GM19099 (cell line): ENCODE results near the gene SERPINF2.
A peak's percentile ranks its signal among the peaks of the same experiment; 100 is the strongest.

ENCODE experiments used
- POLR2A ChIP-seq: IDR thresholded peaks from 3 replicates; pipeline ENCODE4 v1.6.1; 2011; ENCODE audit warnings: low read depth; ENCODE audit not compliant: insufficient read length; ENCODE audit errors: extremely low read depth

The SERPINF2 gene

GRCh38 chr17:1727258-1727789, 15.3 kb upstream of the SERPINF2 start:
- TF ChIP-seq POLR2A: no peak

GRCh38 chr17:1727876-1728630, 14.6 kb upstream of the SERPINF2 start:
- TF ChIP-seq POLR2A: no peak

GRCh38 chr17:1729966-1730325, 12.7 kb upstream of the SERPINF2 start:
- TF ChIP-seq POLR2A: no peak

- TF ChIP-seq POLR2A: no peak
These were observed 12.1 kb upstream of the SERPINF2 start for GRCh38 chr17:1730326-1731193.

- TF ChIP-seq POLR2A: no peak
These were observed 11.5 kb upstream of the SERPINF2 start for GRCh38 chr17:1731194-1731506.

GRCh38 chr17:1732241-1732832, 10.3 kb upstream of the SERPINF2 start:
- no peak for TF ChIP-seq POLR2A

GRCh38 chr17:1732833-1733321, 9.8 kb upstream of the SERPINF2 start:
- TF ChIP-seq POLR2A: no peak

- TF ChIP-seq POLR2A: no peak
These were observed 8.9 kb upstream of the SERPINF2 start for GRCh38 chr17:1733759-1734158.

- TF ChIP-seq POLR2A: no peak
These were observed 7.3 kb upstream of the SERPINF2 start for GRCh38 chr17:1735418-1735817.

- no peak for TF ChIP-seq POLR2A
These were observed 6.8 kb upstream of the SERPINF2 start for GRCh38 chr17:1735834-1736347.

GRCh38 chr17:1736348-1737281, 6.1 kb upstream of the SERPINF2 start:
- TF ChIP-seq POLR2A: peak; percentile 16

- no peak for TF ChIP-seq POLR2A
These were observed 5.0 kb upstream of the SERPINF2 start for GRCh38 chr17:1737531-1738291.

GRCh38 chr17:1743088-1743439, 393 bp downstream of the SERPINF2 start:
- no peak for TF ChIP-seq POLR2A

- no peak for TF ChIP-seq POLR2A
These were observed 2.2 kb downstream of the SERPINF2 start for GRCh38 chr17:1744551-1745512.
